SK-N-SH (cell line): ENCODE results near the gene PSKH1. TPM values are rescaled to one million over a fixed set of nuclear protein-coding genes. Genes with fewer than 3 reads are reported as not detected.

ENCODE experiments used
- CTCF ChIA-PET: fragments of 300-600, 350-600 bp; formaldehyde crosslinking; extraction: SDS; loops from one replicate; lab custom pipeline; 2021; lab: Yijun Ruan, JAX
- POLR2A ChIA-PET: fragments of 350-600 bp; sonication (Branson Sonifier 250); formaldehyde crosslinking; extraction: SDS; loops from one replicate; lab custom pipeline; 2020; ENCODE audit warnings: antibody characterized with exemption, inconsistent platforms; lab: Yijun Ruan, JAX
- DNase-seq: peaks from one replicate; pipeline ENCODE4 v3.0.0; 2012
- H2AFZ ChIP-seq: fragments of 200-600 bp; sonication (generic); 2 replicates; pipeline ENCODE4 v1.8.1; 2016; ENCODE audit warnings: antibody characterized with exemption, mild to moderate bottlenecking, low read depth
- H3F3A ChIP-seq: fragments of 200-600 bp; sonication (generic); replicated peaks from 2 replicates; pipeline ENCODE3; 2016; ENCODE audit warnings: antibody characterized with exemption, mild to moderate bottlenecking; ENCODE audit not compliant: insufficient read depth
- H3K27ac ChIP-seq, 2 experiments: fragments of 200-500 bp in 1 of 2; fragments of 200-600 bp in 1 of 2; sonication (Bioruptor generic) in 1 of 2; sonication (generic), shearing (Covaris generic) in 1 of 2; 2 replicates each; pipeline versions ENCODE4 v1.5.1 to v1.6.1; 2014 to 2016; ENCODE audit warnings: low read depth in 2 of 2, inconsistent platforms in 1 of 2, low read length in 1 of 2, mild to moderate bottlenecking in 1 of 2, mixed read lengths in 1 of 2
- H3K27me3 ChIP-seq: fragments of 200-600 bp; sonication (generic), shearing (Covaris generic); 2 replicates; pipeline ENCODE4 v1.6.1; 2016; ENCODE audit warnings: mixed run types; ENCODE audit not compliant: insufficient read depth
- H3K36me3 ChIP-seq, 2 experiments: fragments of 200-500 bp in 1 of 2; fragments of 200-600 bp in 1 of 2; sonication (Bioruptor generic) in 1 of 2; sonication (generic) in 1 of 2; replicated peaks in 1 of 2; 2 replicates each; pipeline versions ENCODE3 to v1.5.1; 2014 to 2016; ENCODE audit warnings: low read length in 1 of 2, mild to moderate bottlenecking in 1 of 2; ENCODE audit not compliant: insufficient read depth in 2 of 2, control insufficient read depth in 1 of 2
- H3K4me1 ChIP-seq, 2 experiments: fragments of 200-500 bp in 1 of 2; fragments of 200-600 bp in 1 of 2; sonication (Bioruptor generic) in 1 of 2; sonication (generic), shearing (Covaris generic) in 1 of 2; 2 replicates each; pipeline versions ENCODE4 v1.5.1 to v1.6.1; 2014 to 2016; ENCODE audit warnings: low read depth in 1 of 2, low read length in 1 of 2, mixed run types in 1 of 2; ENCODE audit not compliant: insufficient read depth in 2 of 2, control insufficient read depth in 1 of 2
- H3K4me2 ChIP-seq: fragments of 200-600 bp; sonication (generic), shearing (Covaris generic); 2 replicates; pipeline ENCODE4 v1.6.1; 2017; ENCODE audit warnings: mixed run types
- H3K4me3 ChIP-seq, 2 experiments: fragments of 200-500 bp in 1 of 2; fragments of 200-600 bp in 1 of 2; sonication (Bioruptor generic) in 1 of 2; sonication (generic), shearing (Covaris generic) in 1 of 2; 2 replicates each; pipeline versions ENCODE4 v1.5.1 to v1.8.1; 2014 to 2016; ENCODE audit warnings: low read depth in 2 of 2, inconsistent platforms in 1 of 2, low read length in 1 of 2, mild to moderate bottlenecking in 1 of 2, mixed read lengths in 1 of 2, moderate library complexity in 1 of 2
- H3K79me2 ChIP-seq: fragments of 200-600 bp; sonication (generic); 2 replicates; pipeline ENCODE4 v1.8.1; 2017; ENCODE audit warnings: mild to moderate bottlenecking; ENCODE audit not compliant: insufficient read depth
- H3K9ac ChIP-seq: fragments of 200-600 bp; sonication (generic); 2 replicates; pipeline ENCODE4 v1.6.1; 2017; ENCODE audit warnings: mixed run types
- H3K9me2 ChIP-seq: fragments of 200-600 bp; sonication (generic); 2 replicates; pipeline ENCODE4 v1.6.1; 2017; ENCODE audit warnings: mixed run types
- H3K9me3 ChIP-seq: fragments of 200-600 bp; sonication (generic); 2 replicates; pipeline ENCODE4 v1.6.1; 2017; ENCODE audit warnings: mixed run types, mild to moderate bottlenecking, moderate library complexity
- H4K20me1 ChIP-seq: fragments of 200-600 bp; sonication (generic); 2 replicates; pipeline ENCODE4 v1.6.1; 2017; ENCODE audit warnings: mild to moderate bottlenecking, mixed run types; ENCODE audit not compliant: insufficient read depth
- ELF1 ChIP-seq: IDR thresholded peaks from 2 replicates; pipeline ENCODE4 v1.4.0; 2012
- EP300 ChIP-seq, 2 experiments: IDR thresholded peaks; 2 replicates each; pipeline versions ENCODE4 v1.4.0 to v1.6.1; 2012; ENCODE audit warnings: borderline replicate concordance in 1 of 2, low read depth in 1 of 2, low read length in 1 of 2
- FOSL2 ChIP-seq: IDR thresholded peaks from 2 replicates; pipeline ENCODE4 v1.4.0; 2012; ENCODE audit warnings: low read depth, mild to moderate bottlenecking, moderate library complexity, borderline replicate concordance
- FOXJ3 ChIP-seq: sonication (generic); formaldehyde crosslinking; IDR thresholded peaks from 2 replicates; pipeline ENCODE4 v1.5.1; 2020; ENCODE audit warnings: mild to moderate bottlenecking, missing genetic modification reagents
- FOXM1 ChIP-seq: IDR thresholded peaks from 2 replicates; pipeline ENCODE4 v1.4.0; 2012; ENCODE audit warnings: low read depth, mild to moderate bottlenecking
- GABPA ChIP-seq: IDR thresholded peaks from 2 replicates; pipeline ENCODE4 v1.4.0; 2012; ENCODE audit warnings: low read depth, mild to moderate bottlenecking
- MEF2A ChIP-seq: IDR thresholded peaks from 2 replicates; pipeline ENCODE4 v1.4.0; 2012; ENCODE audit warnings: low read depth, borderline replicate concordance
- MXI1 ChIP-seq: IDR thresholded peaks from 2 replicates; pipeline ENCODE4 v1.6.1; 2012; ENCODE audit warnings: mild to moderate bottlenecking, low read depth, low read length, improper control_type of control experiment
- NFIC ChIP-seq: IDR thresholded peaks from 2 replicates; pipeline ENCODE4 v1.4.0; 2012; ENCODE audit warnings: borderline replicate concordance
- NRF1 ChIP-seq: IDR thresholded peaks from 2 replicates; pipeline ENCODE4 v1.6.1; 2012; ENCODE audit warnings: low read depth, mild to moderate bottlenecking, low read length
- POLR2AphosphoS5 ChIP-seq: IDR thresholded peaks from 2 replicates; pipeline ENCODE4 v1.6.1; 2012; ENCODE audit warnings: low read depth, low read length
- RAD21 ChIP-seq: IDR thresholded peaks from 2 replicates; pipeline ENCODE4 v1.6.1; 2012; ENCODE audit warnings: mild to moderate bottlenecking, low read length
- SIN3A ChIP-seq: IDR thresholded peaks from 2 replicates; pipeline ENCODE4 v1.6.1; 2012; ENCODE audit warnings: low read depth, mild to moderate bottlenecking, low read length, moderate library complexity, borderline replicate concordance
- SMC3 ChIP-seq: IDR thresholded peaks from 2 replicates; pipeline ENCODE4 v1.6.1; 2012; ENCODE audit warnings: low read depth, low read length, improper control_type of control experiment
- TEAD4 ChIP-seq: IDR thresholded peaks from 2 replicates; pipeline ENCODE4 v1.4.0; 2012; ENCODE audit warnings: mild to moderate bottlenecking, borderline replicate concordance; ENCODE audit not compliant: insufficient read depth
- YY1 ChIP-seq: IDR thresholded peaks from 2 replicates; pipeline ENCODE4 v1.4.0; 2012; ENCODE audit warnings: low read depth, mild to moderate bottlenecking
- WGBS: methylation state at CpG from one replicate; pipeline ENCODE4 v1.1.6; 2017; ENCODE audit warnings: low lambda C conversion rate; 5-methylcytosine and 5-hydroxymethylcytosine counted together
- polyA plus RNA-seq, 3 experiments: library from polyadenylated mRNA; depleted of rRNA; stranded (reverse); fragments of >200 nt; gene quantifications; 2 replicates each; pipeline ENCODE4 v1.2.3, GENCODE V29; 2012
- TF ChIP-seq, protein P1 (sequence below): fragments of 150-350 bp; IDR thresholded peaks from 2 replicates; pipeline ENCODE4 v1.6.1; 2016; ENCODE audit warnings: mild to moderate bottlenecking, low read depth, low read length
- TF ChIP-seq, protein P2 (sequence below): fragments of 200-600 bp; sonication (generic); IDR thresholded peaks from 2 replicates; pipeline ENCODE4 v1.6.1; 2017; ENCODE audit warnings: antibody characterized with exemption, mild to moderate bottlenecking, moderate library complexity

Gene PSKH1
- polyA plus RNA-seq, 1 of the 3 experiments (the other 2 are of a cell fraction) = 30.1 TPM

DNA sequence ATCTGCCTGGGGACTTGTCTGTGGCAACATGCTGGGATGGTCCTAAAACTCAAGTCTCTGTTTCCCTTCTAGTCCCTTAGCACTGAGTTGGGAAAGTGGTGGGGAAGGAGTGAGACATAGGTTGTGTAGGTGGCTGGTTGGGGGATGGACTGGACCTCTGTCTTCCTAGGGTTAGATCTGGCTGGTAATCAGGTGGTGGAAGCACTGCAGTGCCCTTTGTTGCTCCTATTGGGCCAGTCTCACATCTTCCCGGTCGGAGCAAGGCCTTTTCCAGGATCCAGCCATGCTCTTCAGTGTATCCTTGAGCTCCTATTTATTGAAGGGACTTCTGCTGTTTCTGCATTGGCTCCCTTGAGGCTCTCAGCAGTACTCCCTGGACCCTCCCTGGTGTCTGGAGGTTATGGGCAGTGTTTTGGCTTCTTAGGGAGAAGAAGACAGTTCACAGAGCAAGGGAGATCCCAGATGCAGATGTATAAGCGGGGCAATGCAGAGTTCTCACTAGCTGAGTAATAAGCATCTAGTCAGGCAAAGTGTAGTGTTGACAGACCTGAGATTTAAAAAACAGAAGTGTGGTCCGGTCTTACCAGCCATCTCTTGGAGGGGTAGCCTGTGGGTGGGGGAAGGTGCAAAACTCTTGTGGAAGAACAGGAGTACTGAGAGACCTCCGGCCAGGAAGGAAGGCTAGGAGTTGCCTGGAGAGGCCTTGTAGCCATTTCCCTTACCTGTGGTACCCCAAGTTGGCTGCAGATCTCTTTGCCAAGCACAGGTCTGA lies 47.6 kb upstream of the PSKH1 start:
- peaks cover 28% of the 10 kb centered on the region for H3F3A ChIP-seq
- H3K4me1 ChIP-seq = peaks cover 34 to 42% of the 10 kb centered on the region in 2 experiments
- peak overlapping the region; percentile 88 to 98 for H3K27ac ChIP-seq
- no peak overlapping the region for H2AFZ ChIP-seq
- H3K9me2 ChIP-seq = no peaks in the 10 kb centered on the region
- ChIA-PET POLR2A (interaction anchor here (0.5 to 1.3 kb wide), 6 partner anchors 10 to 316 kb away, joined by 3 to 5 read pairs (median 4); no protein-coding TSS in a partner anchor), CTCF (interaction anchor here (0.8 to 6.3 kb wide), 13 partner anchors 12 to 178 kb away, joined by 3 to 66 read pairs (median 5); partner anchors contain the start of genes NRN1L and PSKH1)
- H3K79me2 ChIP-seq = peaks cover 71% of the 10 kb centered on the region
- TF ChIP-seq SIN3A (no peak), RAD21 (no peak), POLR2AphosphoS5 (no peak), FOSL2 (no peak), NRF1 (no peak), MXI1 (no peak), TEAD4 (no peak), FOXM1 (no peak), YY1 (no peak), FOXJ3 (no peak), SMC3 (no peak), GABPA (no peak), ELF1 (no peak), MEF2A (no peak), NFIC (no peak), EP300 (IDR thresholded peaks at IDR 0.05; ENCODE audit: borderline replicate concordance in 1 of 2, low read depth in 1 of 2, low read length in 1 of 2) (no peak)
- TF ChIP-seq, protein P1, sequence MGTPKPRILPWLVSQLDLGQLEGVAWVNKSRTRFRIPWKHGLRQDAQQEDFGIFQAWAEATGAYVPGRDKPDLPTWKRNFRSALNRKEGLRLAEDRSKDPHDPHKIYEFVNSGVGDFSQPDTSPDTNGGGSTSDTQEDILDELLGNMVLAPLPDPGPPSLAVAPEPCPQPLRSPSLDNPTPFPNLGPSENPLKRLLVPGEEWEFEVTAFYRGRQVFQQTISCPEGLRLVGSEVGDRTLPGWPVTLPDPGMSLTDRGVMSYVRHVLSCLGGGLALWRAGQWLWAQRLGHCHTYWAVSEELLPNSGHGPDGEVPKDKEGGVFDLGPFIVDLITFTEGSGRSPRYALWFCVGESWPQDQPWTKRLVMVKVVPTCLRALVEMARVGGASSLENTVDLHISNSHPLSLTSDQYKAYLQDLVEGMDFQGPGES = no peak
- TF ChIP-seq, protein P2, sequence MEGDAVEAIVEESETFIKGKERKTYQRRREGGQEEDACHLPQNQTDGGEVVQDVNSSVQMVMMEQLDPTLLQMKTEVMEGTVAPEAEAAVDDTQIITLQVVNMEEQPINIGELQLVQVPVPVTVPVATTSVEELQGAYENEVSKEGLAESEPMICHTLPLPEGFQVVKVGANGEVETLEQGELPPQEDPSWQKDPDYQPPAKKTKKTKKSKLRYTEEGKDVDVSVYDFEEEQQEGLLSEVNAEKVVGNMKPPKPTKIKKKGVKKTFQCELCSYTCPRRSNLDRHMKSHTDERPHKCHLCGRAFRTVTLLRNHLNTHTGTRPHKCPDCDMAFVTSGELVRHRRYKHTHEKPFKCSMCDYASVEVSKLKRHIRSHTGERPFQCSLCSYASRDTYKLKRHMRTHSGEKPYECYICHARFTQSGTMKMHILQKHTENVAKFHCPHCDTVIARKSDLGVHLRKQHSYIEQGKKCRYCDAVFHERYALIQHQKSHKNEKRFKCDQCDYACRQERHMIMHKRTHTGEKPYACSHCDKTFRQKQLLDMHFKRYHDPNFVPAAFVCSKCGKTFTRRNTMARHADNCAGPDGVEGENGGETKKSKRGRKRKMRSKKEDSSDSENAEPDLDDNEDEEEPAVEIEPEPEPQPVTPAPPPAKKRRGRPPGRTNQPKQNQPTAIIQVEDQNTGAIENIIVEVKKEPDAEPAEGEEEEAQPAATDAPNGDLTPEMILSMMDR = no peak
- peak overlapping the region; percentile 100 for H3K9ac ChIP-seq
- peaks cover 24% of the 10 kb centered on the region for H4K20me1 ChIP-seq
- no peak for DNase-seq
- WGBS = 78% methylated on average over 5 of the region's 5 CpGs
- peaks cover 2 to 5% of the 10 kb centered on the region in 2 experiments for H3K36me3 ChIP-seq
- peak overlapping the region; percentile 71 to 85 for H3K4me3 ChIP-seq
- peak overlapping the region; percentile 91 for H3K4me2 ChIP-seq
- H3K9me3 ChIP-seq = no peaks in the 10 kb centered on the region
- H3K27me3 ChIP-seq = no peaks in the 10 kb centered on the region
